SK-N-SH treated with all-trans-retinoic acid at 6 μM for 48 hours (cell line): ENCODE data around the gene ECEL1.

Source experiments
- ATAC-seq: fragments of 200-7000 bp; cut with Tn5 transposase; 3 replicates; pipeline ENCODE4 v1.9.1; 2020; ENCODE audit warnings: mild to moderate bottlenecking, moderate library complexity
- ARNTL ChIP-seq: fragments of 450-650 bp; formaldehyde crosslinking; IDR thresholded peaks from 2 replicates; pipeline ENCODE4 v1.5.0; 2020; ENCODE audit warnings: low read depth, mild to moderate bottlenecking, moderate library complexity, borderline replicate concordance
- BACH2 ChIP-seq: fragments of 250-450 bp; sonication (Bioruptor Pico); IDR thresholded peaks from 2 replicates; pipeline ENCODE4 v1.9.0; 2021; ENCODE audit warnings: mild to moderate bottlenecking, borderline replicate concordance
- CSDC2 ChIP-seq: fragments of 250-450 bp; sonication (Bioruptor Pico); IDR thresholded peaks from 2 replicates; pipeline ENCODE4 v1.5.0; 2020; ENCODE audit warnings: mild to moderate bottlenecking, moderate library complexity
- GLIS3 ChIP-seq: fragments of 250-450 bp; sonication (Bioruptor Pico); IDR thresholded peaks from 2 replicates; pipeline ENCODE4 v1.5.0; 2020; ENCODE audit warnings: mild to moderate bottlenecking, moderate library complexity
- ISL1 ChIP-seq: fragments of 250-450 bp; sonication (Bioruptor Pico); IDR thresholded peaks from 2 replicates; pipeline ENCODE4 v2.1.2; 2022; ENCODE audit warnings: mild to moderate bottlenecking, moderate library complexity
- OSR1 ChIP-seq: fragments of 250-450 bp; sonication (Bioruptor Pico); IDR thresholded peaks from 2 replicates; pipeline ENCODE4 v1.8.0; 2022; ENCODE audit warnings: moderate library complexity, mild to moderate bottlenecking, inconsistent platforms
- POU6F1 ChIP-seq: fragments of 250-450 bp; sonication (Bioruptor Pico); IDR thresholded peaks from 2 replicates; pipeline ENCODE4 v1.8.0; 2021; ENCODE audit warnings: low read depth, mild to moderate bottlenecking, moderate library complexity, borderline replicate concordance
- PPARA ChIP-seq: fragments of 250-450 bp; sonication (Bioruptor Pico); IDR thresholded peaks from 2 replicates; pipeline ENCODE4 v1.5.0; 2020; ENCODE audit warnings: mild to moderate bottlenecking, borderline replicate concordance
- RARB ChIP-seq: fragments of 250-450 bp; sonication (Bioruptor Pico); IDR thresholded peaks from 2 replicates; pipeline ENCODE4 v1.8.0; 2021; ENCODE audit warnings: mild to moderate bottlenecking, moderate library complexity
- SNAI2 ChIP-seq: fragments of 250-450 bp; sonication (Bioruptor Pico); IDR thresholded peaks from 2 replicates; pipeline ENCODE4 v1.5.0; 2020; ENCODE audit warnings: mild to moderate bottlenecking, moderate library complexity
- TCF4 ChIP-seq: fragments of 250-450 bp; sonication (Bioruptor Pico); IDR thresholded peaks from 2 replicates; pipeline ENCODE4 v1.8.0; 2021; ENCODE audit warnings: mild to moderate bottlenecking, moderate library complexity, borderline replicate concordance
- TOX ChIP-seq: fragments of 250-450 bp; sonication (Bioruptor Pico); IDR thresholded peaks from 2 replicates; pipeline ENCODE4 v1.8.0; 2021; ENCODE audit warnings: mild to moderate bottlenecking, moderate library complexity, borderline replicate concordance
- TSHZ2 ChIP-seq: fragments of 250-450 bp; sonication (Bioruptor Pico); IDR thresholded peaks from 2 replicates; pipeline ENCODE4 v1.5.0; 2020; ENCODE audit warnings: mild to moderate bottlenecking, moderate library complexity
- ZC3H10 ChIP-seq: fragments of 250-450 bp; sonication (Bioruptor Pico); IDR thresholded peaks from 2 replicates; pipeline ENCODE4 v1.5.1; 2021; ENCODE audit warnings: mild to moderate bottlenecking, moderate library complexity
- ZFP3 ChIP-seq: fragments of 250-450 bp; sonication (Bioruptor Pico); IDR thresholded peaks from 2 replicates; pipeline ENCODE4 v1.5.0; 2020; ENCODE audit warnings: mild to moderate bottlenecking, moderate library complexity
- ZFP30 ChIP-seq: fragments of 450-650 bp; formaldehyde crosslinking; IDR thresholded peaks from 2 replicates; pipeline ENCODE4 v1.5.0; 2022; ENCODE audit warnings: mild to moderate bottlenecking, moderate library complexity
- ZNF565 ChIP-seq: fragments of 450-650 bp; formaldehyde crosslinking; conservative IDR thresholded peaks from 2 replicates; pipeline ENCODE4 v1.5.0; 2020; ENCODE audit warnings: low read depth, mild to moderate bottlenecking, moderate library complexity
- ZNF70 ChIP-seq: fragments of 450-650 bp; formaldehyde crosslinking; IDR thresholded peaks from 2 replicates; pipeline ENCODE4 v1.5.0; 2020; ENCODE audit warnings: mild to moderate bottlenecking, moderate library complexity
- ZNF8 ChIP-seq: fragments of 450-650 bp; formaldehyde crosslinking; IDR thresholded peaks from 2 replicates; pipeline ENCODE4 v1.5.0; 2020; ENCODE audit warnings: mild to moderate bottlenecking, moderate library complexity
- TF ChIP-seq, protein P1 (sequence below): fragments of 250-450 bp; sonication (Bioruptor Pico); IDR thresholded peaks from 2 replicates; pipeline ENCODE4 v1.8.0; 2020; ENCODE audit warnings: mild to moderate bottlenecking, moderate library complexity, borderline replicate concordance
- TF ChIP-seq, protein P2 (sequence below): fragments of 250-450 bp; sonication (Bioruptor Pico); IDR thresholded peaks from 2 replicates; pipeline ENCODE4 v1.5.1; 2021; ENCODE audit warnings: mild to moderate bottlenecking, moderate library complexity
- TF ChIP-seq, protein P3 (sequence below): fragments of 250-450 bp; sonication (Bioruptor Pico); IDR thresholded peaks from 2 replicates; pipeline ENCODE4 v1.5.1; 2020; ENCODE audit warnings: low read depth, mild to moderate bottlenecking, moderate library complexity

ECEL1 gene

GRCh38 chr2:232456296-232457120 lies 31.1 kb downstream of the ECEL1 start:
- ATAC-seq, result no peak
- TF ChIP-seq ZNF565 (CRISPR knock-in tag), result no peak
- TF ChIP-seq CSDC2 (CRISPR knock-in tag), result no peak
- TF ChIP-seq, protein P1, sequence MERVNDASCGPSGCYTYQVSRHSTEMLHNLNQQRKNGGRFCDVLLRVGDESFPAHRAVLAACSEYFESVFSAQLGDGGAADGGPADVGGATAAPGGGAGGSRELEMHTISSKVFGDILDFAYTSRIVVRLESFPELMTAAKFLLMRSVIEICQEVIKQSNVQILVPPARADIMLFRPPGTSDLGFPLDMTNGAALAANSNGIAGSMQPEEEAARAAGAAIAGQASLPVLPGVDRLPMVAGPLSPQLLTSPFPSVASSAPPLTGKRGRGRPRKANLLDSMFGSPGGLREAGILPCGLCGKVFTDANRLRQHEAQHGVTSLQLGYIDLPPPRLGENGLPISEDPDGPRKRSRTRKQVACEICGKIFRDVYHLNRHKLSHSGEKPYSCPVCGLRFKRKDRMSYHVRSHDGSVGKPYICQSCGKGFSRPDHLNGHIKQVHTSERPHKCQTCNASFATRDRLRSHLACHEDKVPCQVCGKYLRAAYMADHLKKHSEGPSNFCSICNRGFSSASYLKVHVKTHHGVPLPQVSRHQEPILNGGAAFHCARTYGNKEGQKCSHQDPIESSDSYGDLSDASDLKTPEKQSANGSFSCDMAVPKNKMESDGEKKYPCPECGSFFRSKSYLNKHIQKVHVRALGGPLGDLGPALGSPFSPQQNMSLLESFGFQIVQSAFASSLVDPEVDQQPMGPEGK (CRISPR knock-in tag), result no peak
- TF ChIP-seq TSHZ2 (CRISPR knock-in tag), result no peak
- no peak for TF ChIP-seq ZC3H10 (CRISPR knock-in tag)
- TF ChIP-seq ZFP3 (CRISPR knock-in tag), result no peak
- no peak for TF ChIP-seq RARB (CRISPR knock-in tag)
- TF ChIP-seq OSR1 (CRISPR knock-in tag), result no peak
- TF ChIP-seq BACH2, result no peak
- TF ChIP-seq ZFP30 (CRISPR knock-in tag), result no peak
- no peak for TF ChIP-seq SNAI2 (CRISPR knock-in tag)
- TF ChIP-seq ISL1 (CRISPR knock-in tag), result no peak
- no peak for TF ChIP-seq TCF4 (CRISPR knock-in tag)
- TF ChIP-seq TOX (CRISPR knock-in tag), result no peak

DNA sequence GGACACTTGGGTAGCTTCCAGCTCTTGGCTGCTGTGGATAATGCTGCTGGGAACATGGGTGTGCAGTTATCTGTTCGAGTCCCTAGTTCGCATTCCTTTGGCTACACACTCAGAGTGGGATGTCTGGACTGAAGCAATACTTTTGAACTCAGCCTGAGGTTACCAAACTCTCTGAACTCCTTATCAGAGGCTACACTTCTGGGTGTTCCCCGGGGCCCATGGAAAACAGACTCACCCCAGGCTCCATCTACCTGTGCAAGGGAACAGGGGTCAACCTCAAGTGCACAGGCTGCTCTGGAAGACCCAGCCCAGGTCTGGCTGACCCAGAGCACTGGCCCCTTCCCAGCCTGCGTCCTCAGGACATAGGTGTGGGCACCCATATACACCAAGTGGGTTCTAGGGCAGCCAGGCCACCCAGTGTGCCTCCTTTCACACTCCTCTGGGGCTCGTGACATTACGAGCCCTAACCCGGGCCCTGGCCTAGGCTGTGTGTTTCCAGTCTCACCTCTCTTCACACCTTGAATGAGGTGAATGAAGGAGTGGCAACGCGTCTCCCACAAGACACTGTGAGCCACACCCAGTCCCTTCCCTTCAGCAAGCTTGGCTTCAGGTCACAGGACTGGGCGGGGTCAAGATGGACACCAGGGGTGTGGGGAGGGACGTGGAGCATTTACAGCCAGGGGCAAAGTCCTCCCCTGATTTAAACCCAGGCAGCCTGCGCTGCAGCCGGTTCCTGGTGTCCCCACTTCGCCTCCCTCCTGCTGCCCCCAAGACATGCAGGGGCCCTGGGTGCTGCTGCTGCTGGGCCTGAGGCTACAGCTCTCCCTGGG lies 32.0 kb downstream of the ECEL1 start, which contains the start of gene ALPI:
Gene ALPI (plus strand): TSS at position 728 of the 830 bp plus-strand sequence. CDS start 47 bp downstream, at position 775.
- ATAC-seq, result no peak

More for the DNA sequence above, 32.0 kb downstream of the ECEL1 start, which contains the start of gene ALPI:
- TF ChIP-seq POU6F1 (no peak), OSR1 (CRISPR knock-in tag) (no peak), ZNF565 (CRISPR knock-in tag) (no peak), TOX (CRISPR knock-in tag) (no peak), PPARA (CRISPR knock-in tag) (no peak), ISL1 (CRISPR knock-in tag) (no peak), SNAI2 (CRISPR knock-in tag) (no peak), CSDC2 (CRISPR knock-in tag) (no peak), ARNTL (CRISPR knock-in tag) (no peak), ZFP30 (CRISPR knock-in tag) (no peak), ZFP3 (CRISPR knock-in tag) (no peak), ZC3H10 (CRISPR knock-in tag) (no peak), GLIS3 (no peak), ZNF8 (no peak), ZNF70 (CRISPR knock-in tag) (no peak), BACH2 (no peak)
- TF ChIP-seq, protein P1 (CRISPR knock-in tag), result no peak
- TF ChIP-seq, protein P2, sequence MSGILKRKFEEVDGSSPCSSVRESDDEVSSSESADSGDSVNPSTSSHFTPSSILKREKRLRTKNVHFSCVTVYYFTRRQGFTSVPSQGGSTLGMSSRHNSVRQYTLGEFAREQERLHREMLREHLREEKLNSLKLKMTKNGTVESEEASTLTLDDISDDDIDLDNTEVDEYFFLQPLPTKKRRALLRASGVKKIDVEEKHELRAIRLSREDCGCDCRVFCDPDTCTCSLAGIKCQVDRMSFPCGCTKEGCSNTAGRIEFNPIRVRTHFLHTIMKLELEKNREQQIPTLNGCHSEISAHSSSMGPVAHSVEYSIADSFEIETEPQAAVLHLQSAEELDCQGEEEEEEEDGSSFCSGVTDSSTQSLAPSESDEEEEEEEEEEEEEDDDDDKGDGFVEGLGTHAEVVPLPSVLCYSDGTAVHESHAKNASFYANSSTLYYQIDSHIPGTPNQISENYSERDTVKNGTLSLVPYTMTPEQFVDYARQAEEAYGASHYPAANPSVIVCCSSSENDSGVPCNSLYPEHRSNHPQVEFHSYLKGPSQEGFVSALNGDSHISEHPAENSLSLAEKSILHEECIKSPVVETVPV, result no peak
- TF ChIP-seq, protein P3, sequence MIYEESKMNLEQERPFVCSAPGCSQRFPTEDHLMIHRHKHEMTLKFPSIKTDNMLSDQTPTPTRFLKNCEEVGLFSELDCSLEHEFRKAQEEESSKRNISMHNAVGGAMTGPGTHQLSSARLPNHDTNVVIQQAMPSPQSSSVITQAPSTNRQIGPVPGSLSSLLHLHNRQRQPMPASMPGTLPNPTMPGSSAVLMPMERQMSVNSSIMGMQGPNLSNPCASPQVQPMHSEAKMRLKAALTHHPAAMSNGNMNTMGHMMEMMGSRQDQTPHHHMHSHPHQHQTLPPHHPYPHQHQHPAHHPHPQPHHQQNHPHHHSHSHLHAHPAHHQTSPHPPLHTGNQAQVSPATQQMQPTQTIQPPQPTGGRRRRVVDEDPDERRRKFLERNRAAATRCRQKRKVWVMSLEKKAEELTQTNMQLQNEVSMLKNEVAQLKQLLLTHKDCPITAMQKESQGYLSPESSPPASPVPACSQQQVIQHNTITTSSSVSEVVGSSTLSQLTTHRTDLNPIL, result no peak
